HG03521 (cell line): ENCODE measurements around the gene STON1.
"Not testable (repeated sequence)": the region's sequence is repeated elsewhere in the genome, so short reads cannot be mapped to it uniquely, and the experiment has no call there.

ENCODE experiments used
- ATAC-seq: cut with Tn5 transposase; IDR thresholded peaks from one replicate; pipeline ENCODE4 v1.9.1; 2021; ENCODE audit warnings: mild to moderate bottlenecking, moderate library complexity; ENCODE audit not compliant: unreplicated experiment

The STON1 gene

DNA sequence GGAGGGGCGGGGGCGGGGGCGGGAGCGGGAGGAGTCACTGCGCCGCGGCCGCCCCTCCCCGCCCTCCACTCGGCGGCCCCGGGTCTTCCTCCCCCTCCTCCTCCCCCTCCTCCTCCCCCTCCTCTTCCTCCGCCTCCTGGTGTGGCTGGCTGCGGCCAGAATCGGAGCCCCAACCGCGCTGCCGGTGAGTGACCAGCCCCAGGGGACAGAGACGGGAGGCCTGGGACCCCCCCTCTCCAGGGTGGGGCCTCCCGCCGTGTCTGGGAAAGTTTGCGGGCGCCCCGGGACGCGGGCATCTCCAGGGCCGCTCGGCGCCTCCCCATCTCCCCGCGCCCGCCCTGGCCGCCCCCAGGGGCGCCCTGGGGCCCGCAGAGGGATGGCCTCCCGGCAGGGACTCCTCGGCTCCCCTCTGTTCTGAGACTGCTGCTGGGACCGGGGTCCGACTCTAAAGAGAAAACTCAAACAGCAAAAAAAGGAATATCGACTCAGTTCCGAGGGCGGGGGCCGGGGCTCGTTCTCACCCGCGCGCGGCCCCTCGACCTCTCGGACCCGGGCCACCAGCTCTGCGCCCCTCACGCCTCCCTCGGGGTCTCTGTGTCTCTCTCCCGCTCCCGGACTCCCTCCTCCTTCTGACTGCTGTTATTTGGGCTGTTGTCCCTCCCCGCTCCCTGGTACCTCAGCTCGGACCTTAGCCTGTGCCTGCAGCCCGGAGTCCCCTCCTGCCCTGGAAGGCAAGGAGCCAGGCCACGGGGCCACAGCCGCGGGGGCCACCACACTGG lies at the start of gene STON1:
TSS of gene STON1 (plus strand) at position 122 of the 779 bp plus-strand sequence. CDS start 50,480 bp downstream, outside the sequence.
- ATAC-seq, result no peak

- no peak for ATAC-seq
Observed at GRCh38 chr2:48480526-48480925, 49.4 kb upstream of the STON1 start.

DNA sequence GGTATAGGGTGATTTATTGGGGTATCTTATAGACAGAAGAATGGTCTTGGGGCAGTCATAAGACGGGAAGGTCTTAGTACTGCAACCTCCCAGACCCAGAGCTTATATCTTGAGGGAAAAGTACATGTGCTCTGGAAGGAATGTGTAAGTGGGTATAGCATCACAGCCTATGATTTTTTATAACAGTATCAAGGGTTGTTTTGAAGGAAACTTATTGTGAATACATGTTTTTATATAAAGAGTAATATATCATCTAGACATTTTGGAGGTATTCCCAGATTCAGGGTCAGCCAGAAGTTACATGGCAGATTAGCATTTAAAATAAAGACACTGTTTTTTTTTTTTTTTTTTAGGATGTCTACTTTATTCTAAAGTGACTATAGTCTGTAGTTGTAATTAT lies 47.6 kb upstream of the STON1 start:
- ATAC-seq, result no peak

- no peak for ATAC-seq
Observed at GRCh38 chr2:48482769-48483168, 47.2 kb upstream of the STON1 start.

GRCh38 chr2:48483506-48483905 lies 46.4 kb upstream of the STON1 start:
- ATAC-seq, result no peak

GRCh38 chr2:48483916-48484315 lies 46.0 kb upstream of the STON1 start:
- no peak for ATAC-seq

DNA sequence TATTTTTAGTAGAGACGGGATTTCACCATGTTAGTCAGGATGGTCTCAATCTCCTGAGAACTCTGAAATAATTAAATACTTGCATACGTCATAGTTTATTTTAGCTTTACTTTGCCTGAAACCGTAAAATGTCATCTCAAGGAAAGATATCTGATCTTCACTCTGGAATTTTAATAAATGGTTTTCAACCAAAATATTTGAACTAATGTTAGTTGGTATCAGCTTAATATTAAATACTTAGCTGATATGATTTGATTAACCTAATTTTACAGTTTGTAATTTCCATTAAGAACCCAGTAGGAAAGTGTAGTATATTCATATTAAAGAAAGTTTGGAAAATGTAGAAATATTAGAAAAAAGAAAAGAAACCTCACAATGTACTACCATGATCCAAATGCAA lies 41.4 kb upstream of the STON1 start:
- ATAC-seq, result no peak

DNA sequence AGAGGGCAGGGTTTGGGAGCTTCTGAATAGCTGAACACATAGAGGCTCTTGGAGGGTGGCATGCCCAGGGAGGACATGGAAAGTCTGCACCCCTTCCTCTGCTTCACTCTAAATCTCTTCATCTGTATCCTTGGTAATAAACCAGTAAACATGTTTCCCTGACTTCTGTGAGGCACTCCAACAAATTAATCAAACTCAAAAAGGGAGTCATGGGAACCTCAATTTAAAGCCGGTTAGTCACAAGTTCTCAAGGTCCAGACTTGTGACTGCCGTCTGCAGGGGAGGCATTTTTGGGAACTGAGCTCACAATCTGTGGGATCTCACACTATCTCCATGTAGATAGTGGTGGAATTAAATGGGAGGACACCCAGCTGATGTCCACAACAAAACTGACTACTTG lies 33.1 kb upstream of the STON1 start:
- no peak for ATAC-seq

GRCh38 chr2:48504647-48505327 lies 25.2 kb upstream of the STON1 start:
- no peak for ATAC-seq

GRCh38 chr2:48507111-48507510 lies 22.8 kb upstream of the STON1 start:
- ATAC-seq, result no peak

GRCh38 chr2:48508461-48509124 lies 21.4 kb upstream of the STON1 start:
- ATAC-seq, result no peak

GRCh38 chr2:48510329-48510728 lies 19.6 kb upstream of the STON1 start:
- no peak for ATAC-seq

DNA sequence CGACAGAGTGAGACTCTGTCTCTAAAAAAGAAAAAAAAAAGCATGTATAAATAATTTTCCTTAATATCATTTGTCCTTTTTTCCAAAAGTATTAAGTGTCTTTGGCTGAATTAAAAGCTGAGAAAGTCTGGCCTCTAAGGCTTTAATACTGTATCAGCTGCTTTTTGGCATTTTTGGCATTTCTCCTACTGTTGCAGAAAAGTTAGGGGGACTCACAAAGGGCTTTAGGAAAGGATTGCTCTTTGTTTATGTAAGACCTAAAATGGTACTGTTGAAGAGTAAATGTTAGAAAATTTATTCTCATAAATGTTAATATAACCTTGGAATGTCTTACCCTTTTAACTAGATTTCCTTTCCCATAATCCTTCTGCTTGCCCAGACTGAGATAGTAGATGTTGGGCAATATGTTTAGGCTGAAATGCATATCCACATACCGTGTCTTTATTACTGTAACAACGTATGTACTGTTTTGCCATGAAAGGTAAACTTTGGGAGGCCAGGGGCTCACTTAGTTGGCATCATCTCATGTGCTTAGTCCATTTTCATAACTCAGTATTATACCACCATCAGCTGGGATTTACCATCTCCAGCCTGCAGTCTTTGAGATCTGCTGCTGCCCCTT lies 18.0 kb upstream of the STON1 start:
- no peak for ATAC-seq

- ATAC-seq, result no peak
Observed at GRCh38 chr2:48512571-48512970, 17.4 kb upstream of the STON1 start.

DNA sequence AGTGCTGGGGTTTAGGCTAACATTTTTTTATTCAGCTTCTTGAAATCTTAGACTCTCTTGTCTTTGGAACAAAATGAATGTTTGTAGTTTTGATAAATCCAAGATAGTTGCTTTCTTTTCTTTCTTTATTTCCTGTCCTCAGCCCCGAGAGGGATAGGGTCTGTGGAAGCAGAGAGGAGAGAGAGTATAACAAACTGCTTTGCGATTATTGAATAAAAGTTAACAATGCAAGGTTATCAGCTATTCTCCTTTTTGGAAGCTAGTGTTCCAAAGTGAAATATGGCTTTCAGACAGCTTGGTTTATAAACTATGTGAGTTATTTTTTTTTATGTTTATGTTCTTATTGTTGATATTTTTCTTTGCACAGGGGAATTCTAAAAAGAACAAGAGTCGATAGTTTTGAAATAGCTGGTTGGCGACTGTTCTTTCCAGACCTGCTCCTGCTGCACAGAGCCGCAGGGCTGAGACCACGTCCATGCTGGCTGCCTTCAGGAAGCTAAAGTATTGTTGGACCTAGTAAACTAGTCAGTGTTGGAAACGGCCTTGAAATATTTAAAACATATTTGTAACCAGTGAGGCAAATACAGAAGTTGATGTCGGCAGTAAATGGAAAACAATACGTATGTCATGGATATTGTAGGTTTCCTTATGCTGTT lies 15.5 kb upstream of the STON1 start:
- ATAC-seq, result no peak

DNA sequence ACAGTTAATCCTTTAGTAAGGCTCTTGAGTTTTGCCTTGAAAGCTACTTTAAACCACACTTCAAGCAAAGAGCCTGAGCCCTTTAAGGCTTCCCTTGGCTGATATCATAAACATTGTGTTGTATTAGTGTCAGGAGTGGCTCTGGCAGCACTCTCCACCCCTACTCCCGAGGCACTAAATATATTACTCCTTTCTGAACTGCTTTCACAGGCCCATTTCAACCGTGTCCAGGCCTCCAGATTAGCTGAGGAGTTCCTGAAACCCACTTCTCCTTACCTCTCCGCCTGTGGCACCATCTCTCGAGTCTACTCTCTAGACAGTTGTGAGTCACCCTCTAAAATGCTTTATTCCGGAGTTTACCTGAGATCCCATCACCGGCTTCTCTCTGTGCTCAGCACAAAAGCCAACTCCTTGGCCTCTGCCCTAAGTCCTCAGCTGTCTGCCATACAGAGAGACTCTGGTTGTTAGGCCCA lies 14.4 kb upstream of the STON1 start:
- ATAC-seq, result no peak

DNA sequence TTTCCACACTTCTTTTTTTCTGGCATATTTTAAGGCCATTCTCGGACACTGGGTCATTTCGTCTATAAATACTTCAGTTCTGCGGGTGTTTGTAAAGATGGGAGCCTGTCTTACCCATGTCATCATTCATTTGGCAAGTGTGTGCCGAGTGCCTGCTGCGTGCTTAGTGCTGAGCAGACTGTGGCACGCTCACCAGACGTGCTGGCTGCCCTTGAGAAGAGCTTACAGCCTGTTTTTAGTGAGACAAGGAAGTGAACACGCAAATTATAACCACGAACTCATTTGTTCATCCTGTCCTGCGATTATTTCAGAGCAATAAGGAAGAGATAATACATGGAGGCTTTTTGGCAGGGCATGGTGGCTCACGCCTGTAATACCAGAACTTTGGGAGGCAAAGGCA lies 10.4 kb upstream of the STON1 start:
- no peak for ATAC-seq

GRCh38 chr2:48524756-48525155 lies 5.2 kb upstream of the STON1 start:
- not testable (repeated sequence) for ATAC-seq

- no peak for ATAC-seq
Observed at GRCh38 chr2:48525269-48525943, 4.5 kb upstream of the STON1 start.

DNA sequence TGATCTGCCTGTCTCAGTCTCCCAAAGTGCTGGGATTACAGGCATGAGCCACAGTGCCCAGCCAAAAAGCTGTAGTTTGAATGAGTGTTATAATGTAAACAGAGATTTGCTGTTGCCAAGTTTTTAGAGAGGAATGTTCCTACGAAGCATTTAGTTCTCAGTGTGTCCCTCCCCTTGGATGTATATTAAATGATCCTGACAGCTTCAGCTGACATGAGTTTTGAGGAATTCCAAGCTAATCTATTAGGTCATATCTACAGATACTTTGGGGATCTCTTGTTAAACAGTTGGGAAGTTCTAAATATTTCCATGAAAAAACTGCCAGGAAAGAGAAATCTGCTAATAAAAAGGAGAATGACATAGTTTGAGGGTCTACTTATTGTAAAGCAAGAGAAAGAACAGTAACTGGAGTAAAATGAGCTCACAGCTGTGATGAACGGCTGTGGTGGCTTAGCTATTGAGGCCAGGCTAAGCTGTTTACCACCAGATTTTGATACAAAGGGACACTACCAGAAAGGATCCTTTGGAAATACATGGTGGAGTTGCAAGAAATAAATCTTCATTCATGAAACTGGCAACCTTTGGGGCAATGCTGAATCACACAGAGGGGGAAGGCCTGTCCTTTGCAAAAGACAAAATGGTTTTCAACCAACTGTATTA lies 2.6 kb upstream of the STON1 start:
- ATAC-seq, result no peak
